Dermis microvascular lymphatic vessel endothelial cell (primary cell): ENCODE measurements around the gene GIT2. TPM values are rescaled to one million over a fixed set of nuclear protein-coding genes. Genes with fewer than 3 reads are reported as not detected.
"Not testable (repeated sequence)": the region's sequence is repeated elsewhere in the genome, so short reads cannot be mapped to it uniquely, and the experiment has no call there.

Experiments used
- DNase-seq, 2 donors: peaks; one replicate each; pipeline versions ENCODE4 v3.0.0 to v3.0.0-alpha.2; 2010; ENCODE audit warnings: low read depth in 2 of 2
- total RNA-seq: library from RNA; depleted of rRNA; stranded (reverse); fragments of >200 nt; gene quantifications from 2 replicates; pipeline ENCODE4 v1.2.1, GENCODE V29; 2014

The GIT2 gene
- total RNA-seq, 1 donor from 2014 or later, result 28.6 TPM

- no peak for DNase-seq
These were observed 9.3 kb upstream of the GIT2 start for GRCh38 chr12:110005319-110005973.

- no peak for DNase-seq
These were observed 8.4 kb upstream of the GIT2 start for GRCh38 chr12:110004598-110004997.

GRCh38 chr12:110002676-110003515 lies 6.7 kb upstream of the GIT2 start:
- DNase-seq, result no peak

GRCh38 chr12:110001596-110001995 lies 5.4 kb upstream of the GIT2 start:
- no peak for DNase-seq

- DNase-seq, result peak in 1 of 2 donors; percentile 24
These were observed 3.9 kb upstream of the GIT2 start for GRCh38 chr12:109999983-110000505.

GRCh38 chr12:109999649-109999971 lies 3.4 kb upstream of the GIT2 start:
- DNase-seq, result no peak

GRCh38 chr12:109998904-109999648 lies 2.9 kb upstream of the GIT2 start, which contains the start of gene ANKRD13A:
TSS of gene ANKRD13A (plus strand) at chr12:109999430. CDS start at chr12:109999689, 259 bp downstream.
- DNase-seq, result peak; percentile 95

GRCh38 chr12:109998241-109998903 lies 2.2 kb upstream of the GIT2 start:
- DNase-seq, result no peak

- DNase-seq, result no peak
These were observed 1.2 kb upstream of the GIT2 start for GRCh38 chr12:109997393-109997792.

GRCh38 chr12:109996483-109996853 lies 300 bp upstream of the GIT2 start:
- DNase-seq, result no peak

- peak in 1 of 2 donors; percentile 13 for DNase-seq
These were observed 845 bp downstream of the GIT2 start for GRCh38 chr12:109995361-109995685.

GRCh38 chr12:109994401-109995175 lies 1.6 kb downstream of the GIT2 start:
- peak in 1 of 2 donors; percentile 50 for DNase-seq

- DNase-seq, result no peak
These were observed 3.1 kb downstream of the GIT2 start for GRCh38 chr12:109993091-109993490.

GRCh38 chr12:109991586-109991985 lies 4.6 kb downstream of the GIT2 start:
- DNase-seq, result no peak

GRCh38 chr12:109989380-109989779 lies 6.8 kb downstream of the GIT2 start:
- DNase-seq, result no peak

- peak in 1 of 2 donors; percentile 62 for DNase-seq
These were observed 7.3 kb downstream of the GIT2 start for GRCh38 chr12:109988903-109989302.

- no peak for DNase-seq
These were observed 7.9 kb downstream of the GIT2 start for GRCh38 chr12:109988274-109988673.

- no peak for DNase-seq
These were observed 8.6 kb downstream of the GIT2 start for GRCh38 chr12:109987615-109988014.

GRCh38 chr12:109986236-109986635 lies 9.9 kb downstream of the GIT2 start:
- not testable (repeated sequence) for DNase-seq

GRCh38 chr12:109983432-109984142 lies 12.6 kb downstream of the GIT2 start:
- DNase-seq, result no peak
